ENCODE measurements around the gene STMN3.

The STMN3 gene

DNA sequence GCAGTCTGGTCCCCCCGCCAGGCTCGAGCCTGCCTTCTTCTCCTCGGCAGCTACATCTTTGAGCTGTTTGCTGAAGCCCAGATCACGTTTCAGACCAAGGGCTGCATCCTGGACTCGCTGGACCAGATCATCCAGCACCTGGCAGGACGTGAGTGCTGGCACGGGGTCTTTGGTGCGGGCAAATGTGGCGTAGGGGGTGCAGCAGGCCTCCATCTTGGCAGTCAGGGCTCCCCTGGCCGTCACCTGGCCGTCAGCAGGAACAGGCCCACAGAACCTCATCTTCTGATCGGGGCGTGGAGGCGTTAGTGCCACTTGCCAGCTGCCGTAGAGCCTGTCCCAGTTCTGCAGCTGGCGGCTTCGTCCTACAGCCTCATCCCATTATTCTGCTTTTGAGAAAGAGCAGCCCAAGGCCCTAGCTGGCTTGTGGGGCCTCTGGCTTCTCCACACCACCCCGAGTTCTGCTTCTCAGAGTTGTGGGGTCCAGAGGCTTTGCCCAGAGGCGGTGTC lies 26.6 kb upstream of the STMN3 start:
- no peak overlapping the region for H3K4me3 ChIP-seq (ENCODE audit: low read depth, low read length)
- no peaks in the 10 kb centered on the region for H3K4me1 ChIP-seq (ENCODE audit: control insufficient read depth, insufficient read depth, low read length)
- POLR2A ChIA-PET: no interaction called here
- CTCF ChIA-PET: no interaction called here
- TF ChIP-seq ZNF404 (tag by site-specific recombination; IDR thresholded peaks at IDR 0.05) (no peak), ZNF677 (tag by site-specific recombination; IDR thresholded peaks at IDR 0.05) (no peak), ZNF521 (tag by site-specific recombination; IDR thresholded peaks at IDR 0.05) (no peak), HOXD13 (CRISPR knock-in tag; IDR thresholded peaks at IDR 0.05; ENCODE audit: borderline replicate concordance) (no peak), ZNF514 (tag by site-specific recombination; IDR thresholded peaks at IDR 0.05) (no peak), ZNF707 (tag by site-specific recombination; IDR thresholded peaks at IDR 0.05) (no peak), ZNF211 (tag by site-specific recombination; IDR thresholded peaks at IDR 0.05; ENCODE audit: low read depth) (no peak), ZNF561 (tag by site-specific recombination; IDR thresholded peaks at IDR 0.05; ENCODE audit: borderline replicate concordance) (no peak), ZNF391 (tag by site-specific recombination; IDR thresholded peaks at IDR 0.05; ENCODE audit: borderline replicate concordance, low read depth) (no peak), ZNF571 (tag by site-specific recombination; IDR thresholded peaks at IDR 0.05) (no peak), ZNF155 (tag by site-specific recombination; IDR thresholded peaks at IDR 0.05) (no peak), SCRT1 (tag by site-specific recombination; IDR thresholded peaks at IDR 0.05; ENCODE audit: borderline replicate concordance) (no peak), YY1 (tag by site-specific recombination; IDR thresholded peaks at IDR 0.05) (no peak), MEIS1 (CRISPR knock-in tag; IDR thresholded peaks at IDR 0.05; ENCODE audit: borderline replicate concordance) (no peak)
- TF ChIP-seq, protein P1, sequence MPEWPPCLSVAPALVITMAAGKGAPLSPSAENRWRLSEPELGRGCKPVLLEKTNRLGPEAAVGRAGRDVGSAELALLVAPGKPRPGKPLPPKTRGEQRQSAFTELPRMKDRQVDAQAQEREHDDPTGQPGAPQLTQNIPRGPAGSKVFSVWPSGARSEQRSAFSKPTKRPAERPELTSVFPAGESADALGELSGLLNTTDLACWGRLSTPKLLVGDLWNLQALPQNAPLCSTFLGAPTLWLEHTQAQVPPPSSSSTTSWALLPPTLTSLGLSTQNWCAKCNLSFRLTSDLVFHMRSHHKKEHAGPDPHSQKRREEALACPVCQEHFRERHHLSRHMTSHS (tag by site-specific recombination; IDR thresholded peaks at IDR 0.05): no peak
- TF ChIP-seq, protein P2, sequence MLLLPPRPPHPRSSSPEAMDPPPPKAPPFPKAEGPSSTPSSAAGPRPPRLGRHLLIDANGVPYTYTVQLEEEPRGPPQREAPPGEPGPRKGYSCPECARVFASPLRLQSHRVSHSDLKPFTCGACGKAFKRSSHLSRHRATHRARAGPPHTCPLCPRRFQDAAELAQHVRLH (tag by site-specific recombination; IDR thresholded peaks at IDR 0.05): no peak
- TF ChIP-seq, protein P3, sequence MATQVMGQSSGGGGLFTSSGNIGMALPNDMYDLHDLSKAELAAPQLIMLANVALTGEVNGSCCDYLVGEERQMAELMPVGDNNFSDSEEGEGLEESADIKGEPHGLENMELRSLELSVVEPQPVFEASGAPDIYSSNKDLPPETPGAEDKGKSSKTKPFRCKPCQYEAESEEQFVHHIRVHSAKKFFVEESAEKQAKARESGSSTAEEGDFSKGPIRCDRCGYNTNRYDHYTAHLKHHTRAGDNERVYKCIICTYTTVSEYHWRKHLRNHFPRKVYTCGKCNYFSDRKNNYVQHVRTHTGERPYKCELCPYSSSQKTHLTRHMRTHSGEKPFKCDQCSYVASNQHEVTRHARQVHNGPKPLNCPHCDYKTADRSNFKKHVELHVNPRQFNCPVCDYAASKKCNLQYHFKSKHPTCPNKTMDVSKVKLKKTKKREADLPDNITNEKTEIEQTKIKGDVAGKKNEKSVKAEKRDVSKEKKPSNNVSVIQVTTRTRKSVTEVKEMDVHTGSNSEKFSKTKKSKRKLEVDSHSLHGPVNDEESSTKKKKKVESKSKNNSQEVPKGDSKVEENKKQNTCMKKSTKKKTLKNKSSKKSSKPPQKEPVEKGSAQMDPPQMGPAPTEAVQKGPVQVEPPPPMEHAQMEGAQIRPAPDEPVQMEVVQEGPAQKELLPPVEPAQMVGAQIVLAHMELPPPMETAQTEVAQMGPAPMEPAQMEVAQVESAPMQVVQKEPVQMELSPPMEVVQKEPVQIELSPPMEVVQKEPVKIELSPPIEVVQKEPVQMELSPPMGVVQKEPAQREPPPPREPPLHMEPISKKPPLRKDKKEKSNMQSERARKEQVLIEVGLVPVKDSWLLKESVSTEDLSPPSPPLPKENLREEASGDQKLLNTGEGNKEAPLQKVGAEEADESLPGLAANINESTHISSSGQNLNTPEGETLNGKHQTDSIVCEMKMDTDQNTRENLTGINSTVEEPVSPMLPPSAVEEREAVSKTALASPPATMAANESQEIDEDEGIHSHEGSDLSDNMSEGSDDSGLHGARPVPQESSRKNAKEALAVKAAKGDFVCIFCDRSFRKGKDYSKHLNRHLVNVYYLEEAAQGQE (tag by site-specific recombination; IDR thresholded peaks at IDR 0.05): no peak
- TF ChIP-seq, protein P4, sequence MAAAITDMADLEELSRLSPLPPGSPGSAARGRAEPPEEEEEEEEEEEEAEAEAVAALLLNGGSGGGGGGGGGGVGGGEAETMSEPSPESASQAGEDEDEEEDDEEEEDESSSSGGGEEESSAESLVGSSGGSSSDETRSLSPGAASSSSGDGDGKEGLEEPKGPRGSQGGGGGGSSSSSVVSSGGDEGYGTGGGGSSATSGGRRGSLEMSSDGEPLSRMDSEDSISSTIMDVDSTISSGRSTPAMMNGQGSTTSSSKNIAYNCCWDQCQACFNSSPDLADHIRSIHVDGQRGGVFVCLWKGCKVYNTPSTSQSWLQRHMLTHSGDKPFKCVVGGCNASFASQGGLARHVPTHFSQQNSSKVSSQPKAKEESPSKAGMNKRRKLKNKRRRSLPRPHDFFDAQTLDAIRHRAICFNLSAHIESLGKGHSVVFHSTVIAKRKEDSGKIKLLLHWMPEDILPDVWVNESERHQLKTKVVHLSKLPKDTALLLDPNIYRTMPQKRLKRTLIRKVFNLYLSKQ (tag by site-specific recombination; IDR thresholded peaks at IDR 0.05; ENCODE audit: borderline replicate concordance): no peak
- TF ChIP-seq, protein P5, sequence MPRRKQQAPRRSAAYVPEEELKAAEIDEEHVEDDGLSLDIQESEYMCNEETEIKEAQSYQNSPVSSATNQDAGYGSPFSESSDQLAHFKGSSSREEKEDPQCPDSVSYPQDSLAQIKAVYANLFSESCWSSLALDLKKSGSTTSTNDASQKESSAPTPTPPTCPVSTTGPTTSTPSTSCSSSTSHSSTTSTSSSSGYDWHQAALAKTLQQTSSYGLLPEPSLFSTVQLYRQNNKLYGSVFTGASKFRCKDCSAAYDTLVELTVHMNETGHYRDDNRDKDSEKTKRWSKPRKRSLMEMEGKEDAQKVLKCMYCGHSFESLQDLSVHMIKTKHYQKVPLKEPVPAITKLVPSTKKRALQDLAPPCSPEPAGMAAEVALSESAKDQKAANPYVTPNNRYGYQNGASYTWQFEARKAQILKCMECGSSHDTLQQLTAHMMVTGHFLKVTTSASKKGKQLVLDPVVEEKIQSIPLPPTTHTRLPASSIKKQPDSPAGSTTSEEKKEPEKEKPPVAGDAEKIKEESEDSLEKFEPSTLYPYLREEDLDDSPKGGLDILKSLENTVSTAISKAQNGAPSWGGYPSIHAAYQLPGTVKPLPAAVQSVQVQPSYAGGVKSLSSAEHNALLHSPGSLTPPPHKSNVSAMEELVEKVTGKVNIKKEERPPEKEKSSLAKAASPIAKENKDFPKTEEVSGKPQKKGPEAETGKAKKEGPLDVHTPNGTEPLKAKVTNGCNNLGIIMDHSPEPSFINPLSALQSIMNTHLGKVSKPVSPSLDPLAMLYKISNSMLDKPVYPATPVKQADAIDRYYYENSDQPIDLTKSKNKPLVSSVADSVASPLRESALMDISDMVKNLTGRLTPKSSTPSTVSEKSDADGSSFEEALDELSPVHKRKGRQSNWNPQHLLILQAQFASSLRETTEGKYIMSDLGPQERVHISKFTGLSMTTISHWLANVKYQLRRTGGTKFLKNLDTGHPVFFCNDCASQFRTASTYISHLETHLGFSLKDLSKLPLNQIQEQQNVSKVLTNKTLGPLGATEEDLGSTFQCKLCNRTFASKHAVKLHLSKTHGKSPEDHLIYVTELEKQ (tag by site-specific recombination; IDR thresholded peaks at IDR 0.05; ENCODE audit: borderline replicate concordance): no peak
- TF ChIP-seq, protein P6, sequence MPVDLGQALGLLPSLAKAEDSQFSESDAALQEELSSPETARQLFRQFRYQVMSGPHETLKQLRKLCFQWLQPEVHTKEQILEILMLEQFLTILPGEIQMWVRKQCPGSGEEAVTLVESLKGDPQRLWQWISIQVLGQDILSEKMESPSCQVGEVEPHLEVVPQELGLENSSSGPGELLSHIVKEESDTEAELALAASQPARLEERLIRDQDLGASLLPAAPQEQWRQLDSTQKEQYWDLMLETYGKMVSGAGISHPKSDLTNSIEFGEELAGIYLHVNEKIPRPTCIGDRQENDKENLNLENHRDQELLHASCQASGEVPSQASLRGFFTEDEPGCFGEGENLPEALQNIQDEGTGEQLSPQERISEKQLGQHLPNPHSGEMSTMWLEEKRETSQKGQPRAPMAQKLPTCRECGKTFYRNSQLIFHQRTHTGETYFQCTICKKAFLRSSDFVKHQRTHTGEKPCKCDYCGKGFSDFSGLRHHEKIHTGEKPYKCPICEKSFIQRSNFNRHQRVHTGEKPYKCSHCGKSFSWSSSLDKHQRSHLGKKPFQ (tag by site-specific recombination; IDR thresholded peaks at IDR 0.05): no peak
- H3K9me3 ChIP-seq (ENCODE audit: control insufficient read depth, insufficient read depth, low read depth, low read length): no peaks in the 10 kb centered on the region
- no peak overlapping the region for H3K27ac ChIP-seq (ENCODE audit: extremely low read depth, low read depth, low read length)
- peaks cover 2 to 38% of the 10 kb centered on the region in 2 experiments; a peak in 2 of 3 replicates for H3K36me3 ChIP-seq (ENCODE audit: control insufficient read depth in 2 of 2, insufficient read depth in 1 of 2, low read length in 2 of 2)

All from HEK293 (cell line).